Tongue (tissue), 2 donors: Measurements from ENCODE around the gene BSPH1. TPM values are rescaled to one million over a fixed set of nuclear protein-coding genes. Genes with fewer than 3 reads are reported as not detected.
"Not testable (repeated sequence)": the region's sequence is repeated elsewhere in the genome, so short reads cannot be mapped to it uniquely, and the experiment has no call there.

Source experiments
- DNase-seq: peaks from one replicate; pipeline ENCODE4 v3.0.0-alpha.2; 2015
- total RNA-seq: library from RNA; depleted of rRNA; stranded (reverse); fragments of >200 nt; gene quantifications from one replicate; pipeline ENCODE4 v1.2.3, GENCODE V29; 2014

BSPH1 gene
- not detected for total RNA-seq

- DNase-seq, result no peak
Measured at GRCh38 chr19:47992070-47992469, at the start of gene BSPH1. Gene BSPH1 (minus strand): TSS chr19:47992170. CDS start chr19:47992081, 89 bp downstream.

GRCh38 chr19:48036765-48037164 is 44.8 kb upstream of the BSPH1 start:
- no peak for DNase-seq

- DNase-seq, result no peak
Measured at GRCh38 chr19:48033604-48034003, 41.6 kb upstream of the BSPH1 start.

- DNase-seq, result no peak
Measured at GRCh38 chr19:48030073-48030472, 38.1 kb upstream of the BSPH1 start.

GRCh38 chr19:48029431-48029830 is 37.5 kb upstream of the BSPH1 start:
- no peak for DNase-seq

GRCh38 chr19:48025480-48025879 is 33.5 kb upstream of the BSPH1 start:
- DNase-seq, result no peak

- no peak for DNase-seq
Measured at GRCh38 chr19:48023518-48023917, 31.5 kb upstream of the BSPH1 start.

GRCh38 chr19:48023011-48023410 is 31.0 kb upstream of the BSPH1 start:
- DNase-seq, result no peak

GRCh38 chr19:48020686-48021085 is 28.7 kb upstream of the BSPH1 start:
- DNase-seq, result no peak

- no peak for DNase-seq
Measured at GRCh38 chr19:48010932-48011758, 19.2 kb upstream of the BSPH1 start.

- no peak for DNase-seq
Measured at GRCh38 chr19:48006762-48007161, 14.8 kb upstream of the BSPH1 start.

- DNase-seq, result no peak
Measured at GRCh38 chr19:48004236-48004635, 12.3 kb upstream of the BSPH1 start.

- DNase-seq, result no peak
Measured at GRCh38 chr19:48000846-48001245, 8.9 kb upstream of the BSPH1 start.

GRCh38 chr19:47998800-47999199 is 6.8 kb upstream of the BSPH1 start:
- no peak for DNase-seq

- DNase-seq, result no peak
Measured at GRCh38 chr19:47996230-47996727, 4.3 kb upstream of the BSPH1 start.

GRCh38 chr19:47994209-47994802 is 2.3 kb upstream of the BSPH1 start, which contains the start of gene ELSPBP1:
Gene ELSPBP1 (plus strand): TSS chr19:47994632. CDS start chr19:48008668, 14,036 bp downstream.
- no peak for DNase-seq

GRCh38 chr19:47991191-47991808 is 670 bp downstream of the BSPH1 start:
- no peak for DNase-seq

- no peak for DNase-seq
Measured at GRCh38 chr19:47973529-47973928, 18.4 kb downstream of the BSPH1 start.

- DNase-seq, result not testable (repeated sequence)
Measured at GRCh38 chr19:47955936-47956335, 36.0 kb downstream of the BSPH1 start.

- DNase-seq, result not testable (repeated sequence)
Measured at GRCh38 chr19:47952132-47952531, 39.8 kb downstream of the BSPH1 start.

- not testable (repeated sequence) for DNase-seq
Measured at GRCh38 chr19:47949852-47950521, 42.0 kb downstream of the BSPH1 start.

- DNase-seq, result not testable (repeated sequence)
Measured at GRCh38 chr19:47928581-47928980, 63.4 kb downstream of the BSPH1 start.
